ENCODE results near the gene FARS2.
A peak's percentile ranks its signal among the peaks of the same experiment; 100 is the strongest.

FARS2 gene

DNA sequence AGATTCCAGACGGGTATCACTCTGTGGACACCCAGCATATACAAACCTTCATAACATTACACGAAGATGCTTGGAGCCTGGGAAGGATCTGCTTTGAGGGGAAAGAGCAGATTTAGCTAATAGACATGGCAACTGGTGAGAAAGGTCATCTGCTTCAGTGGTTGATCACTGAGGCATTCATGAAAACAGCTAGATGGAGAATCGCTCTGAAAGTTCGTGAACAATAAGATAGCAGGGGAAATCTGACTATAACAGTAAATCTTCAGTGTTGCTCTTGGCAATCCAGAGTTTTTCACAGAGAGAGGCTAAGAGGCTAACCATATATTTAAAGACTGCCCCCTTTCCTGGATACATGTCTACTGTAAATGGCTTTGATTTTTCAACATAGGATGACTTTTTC lies 245.3 kb downstream of the FARS2 start:
- 0 out of 2 replicates have a peak, but pooled peaks cover 2% of the 10 kb centered on the region for H3K4me1 ChIP-seq (ENCODE audit: control insufficient read depth, insufficient read depth, low read length)
- no peak overlapping the region for H3K4me3 ChIP-seq (ENCODE audit: low read depth, low read length)
- H3K36me3 ChIP-seq (ENCODE audit: control insufficient read depth in 2 of 2, insufficient read depth in 1 of 2, low read length in 2 of 2): no peaks in the 10 kb centered on the region
- POLR2A ChIA-PET: no interaction called here
- CTCF ChIA-PET: interaction anchor here (0.7 to 0.9 kb wide), 2 partner anchors 8 to 23 kb away, joined by 3 to 4 read pairs; no protein-coding TSS in a partner anchor
- no peak for TF ChIP-seq ZNF555 (tag by site-specific recombination; conservative IDR thresholded peaks at IDR 0.05)
- TF ChIP-seq ZNF221 (tag by site-specific recombination; IDR thresholded peaks at IDR 0.05; ENCODE audit: borderline replicate concordance): no peak
- H3K27ac ChIP-seq (ENCODE audit: extremely low read depth, low read depth, low read length): no peak overlapping the region
- H3K9me3 ChIP-seq (ENCODE audit: control insufficient read depth, insufficient read depth, low read depth, low read length): no peaks in the 10 kb centered on the region

DNA sequence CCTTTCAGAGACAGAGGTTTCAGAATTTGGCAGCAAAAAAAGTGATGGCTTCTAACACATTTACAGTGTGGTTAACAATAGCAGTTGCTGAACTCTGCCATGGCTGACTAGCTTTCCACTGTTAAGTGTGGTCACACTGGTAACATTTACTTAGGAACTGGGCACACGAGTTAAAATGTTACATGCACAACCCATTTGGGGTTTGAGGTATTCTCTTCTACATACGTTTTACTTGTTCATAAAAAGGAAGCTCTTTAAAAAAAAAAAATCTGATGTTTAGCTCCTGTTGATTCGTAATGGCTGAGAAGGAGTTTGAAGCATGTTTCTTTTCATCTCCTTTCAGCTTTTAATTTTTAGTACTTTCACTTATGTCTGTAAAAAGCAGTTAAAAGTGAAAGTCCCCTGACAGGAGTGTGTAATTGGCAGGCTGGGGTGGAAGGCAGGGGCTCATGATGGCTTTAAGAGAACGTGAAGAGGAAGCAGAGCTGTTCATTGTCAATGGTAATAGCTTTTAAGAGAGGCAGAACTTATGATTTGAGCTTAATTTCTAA lies 245.9 kb downstream of the FARS2 start:
- CTCF ChIA-PET: interaction anchor here (0.9 kb wide), 1 partner anchor 23 kb away, joined by 3 read pairs; no protein-coding TSS in a partner anchor
- Histone ChIP-seq H3K36me3 (ENCODE audit: control insufficient read depth in 2 of 2, insufficient read depth in 1 of 2, low read length in 2 of 2) (no peaks in the 10 kb centered on the region), H3K4me3 (ENCODE audit: low read depth, low read length) (no peak overlapping the region), H3K4me1 (ENCODE audit: control insufficient read depth, insufficient read depth, low read length) (peaks cover 6% of the 10 kb centered on the region; the same call in 1 of the 2 replicates), H3K27ac (ENCODE audit: extremely low read depth, low read depth, low read length) (no peak overlapping the region), H3K9me3 (ENCODE audit: control insufficient read depth, insufficient read depth, low read depth, low read length) (no peaks in the 10 kb centered on the region)
- POLR2A ChIA-PET: no interaction called here
- TF ChIP-seq ZNF248 (tag by site-specific recombination; IDR thresholded peaks at IDR 0.05) (no peak), PRDM1 (tag by site-specific recombination; IDR thresholded peaks at IDR 0.05) (peak; percentile 49; the same call in 1 of the 2 replicates)

- no peaks in the 10 kb centered on the region for H3K36me3 ChIP-seq (ENCODE audit: control insufficient read depth in 2 of 2, insufficient read depth in 1 of 2, low read length in 2 of 2)
- ChIA-PET POLR2A (no interaction called here), CTCF (interaction anchor here (2.3 kb wide), 1 partner anchor 38 kb away, joined by 6 read pairs; no protein-coding TSS in a partner anchor)
- peaks cover 6% of the 10 kb centered on the region; the same call in 1 of the 2 replicates for H3K4me1 ChIP-seq (ENCODE audit: control insufficient read depth, insufficient read depth, low read length)
- H3K27ac ChIP-seq (ENCODE audit: extremely low read depth, low read depth, low read length): no peak overlapping the region
- H3K4me3 ChIP-seq (ENCODE audit: low read depth, low read length): no peak overlapping the region
- no peaks in the 10 kb centered on the region for H3K9me3 ChIP-seq (ENCODE audit: control insufficient read depth, insufficient read depth, low read depth, low read length)
- TF ChIP-seq ZNF610 (tag by site-specific recombination; IDR thresholded peaks at IDR 0.05; ENCODE audit: borderline replicate concordance): no peak
- TF ChIP-seq, protein P1, sequence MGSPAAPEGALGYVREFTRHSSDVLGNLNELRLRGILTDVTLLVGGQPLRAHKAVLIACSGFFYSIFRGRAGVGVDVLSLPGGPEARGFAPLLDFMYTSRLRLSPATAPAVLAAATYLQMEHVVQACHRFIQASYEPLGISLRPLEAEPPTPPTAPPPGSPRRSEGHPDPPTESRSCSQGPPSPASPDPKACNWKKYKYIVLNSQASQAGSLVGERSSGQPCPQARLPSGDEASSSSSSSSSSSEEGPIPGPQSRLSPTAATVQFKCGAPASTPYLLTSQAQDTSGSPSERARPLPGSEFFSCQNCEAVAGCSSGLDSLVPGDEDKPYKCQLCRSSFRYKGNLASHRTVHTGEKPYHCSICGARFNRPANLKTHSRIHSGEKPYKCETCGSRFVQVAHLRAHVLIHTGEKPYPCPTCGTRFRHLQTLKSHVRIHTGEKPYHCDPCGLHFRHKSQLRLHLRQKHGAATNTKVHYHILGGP (tag by site-specific recombination; IDR thresholded peaks at IDR 0.05): no peak
- TF ChIP-seq ZBTB6 (tag by site-specific recombination; IDR thresholded peaks at IDR 0.05): no peak
- TF ChIP-seq ZNF555 (tag by site-specific recombination; conservative IDR thresholded peaks at IDR 0.05): no peak
- no peak for TF ChIP-seq ZNF341 (tag by site-specific recombination; IDR thresholded peaks at IDR 0.05; ENCODE audit: low read depth)
- TF ChIP-seq ZBTB17 (tag by site-specific recombination; IDR thresholded peaks at IDR 0.05): no peak
Measured at GRCh38 chr6:5509106-5509505, 247.8 kb downstream of the FARS2 start.

GRCh38 chr6:5510331-5511133 lies 249.2 kb downstream of the FARS2 start:
- Histone ChIP-seq H3K36me3 (ENCODE audit: control insufficient read depth in 2 of 2, insufficient read depth in 1 of 2, low read length in 2 of 2) (no peaks in the 10 kb centered on the region), H3K27ac (ENCODE audit: extremely low read depth, low read depth, low read length) (no peak overlapping the region), H3K4me3 (ENCODE audit: low read depth, low read length) (no peak overlapping the region), H3K9me3 (ENCODE audit: control insufficient read depth, insufficient read depth, low read depth, low read length) (no peaks in the 10 kb centered on the region), H3K4me1 (ENCODE audit: control insufficient read depth, insufficient read depth, low read length) (peaks cover 6% of the 10 kb centered on the region; the same call in 1 of the 2 replicates)
- CTCF ChIA-PET: interaction anchor here (1.0 to 2.3 kb wide), 2 partner anchors 12 to 39 kb away, joined by 3 to 6 read pairs; no protein-coding TSS in a partner anchor
- POLR2A ChIA-PET: no interaction called here
- TF ChIP-seq ZNF341 (tag by site-specific recombination; IDR thresholded peaks at IDR 0.05; ENCODE audit: low read depth) (no peak), ZNF10 (tag by site-specific recombination; IDR thresholded peaks at IDR 0.05) (no peak), ZNF529 (tag by site-specific recombination; IDR thresholded peaks at IDR 0.05; ENCODE audit: insufficient replicate concordance) (no peak), RBAK (tag by site-specific recombination; IDR thresholded peaks at IDR 0.05) (no peak), ZNF24 (tag by site-specific recombination; IDR thresholded peaks at IDR 0.05) (no peak), ZNF76 (tag by site-specific recombination; IDR thresholded peaks at IDR 0.05; ENCODE audit: borderline replicate concordance, low read depth) (no peak), WT1 (tag by site-specific recombination; IDR thresholded peaks at IDR 0.05) (no peak), OSR2 (tag by site-specific recombination; IDR thresholded peaks at IDR 0.05) (no peak)
- TF ChIP-seq, protein P2, sequence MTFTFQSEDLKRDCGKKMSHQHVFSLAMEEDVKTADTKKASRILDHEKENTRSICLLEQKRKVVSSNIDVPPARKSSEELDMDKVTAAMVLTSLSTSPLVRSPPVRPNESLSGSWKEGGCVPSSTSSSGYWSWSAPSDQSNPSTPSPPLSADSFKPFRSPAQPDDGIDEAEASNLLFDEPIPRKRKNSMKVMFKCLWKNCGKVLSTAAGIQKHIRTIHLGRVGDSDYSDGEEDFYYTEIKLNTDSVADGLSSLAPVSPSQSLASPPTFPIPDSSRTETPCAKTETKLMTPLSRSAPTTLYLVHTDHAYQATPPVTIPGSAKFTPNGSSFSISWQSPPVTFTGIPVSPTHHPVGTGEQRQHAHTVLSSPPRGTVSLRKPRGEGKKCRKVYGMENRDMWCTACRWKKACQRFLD (tag by site-specific recombination; IDR thresholded peaks at IDR 0.05): no peak
- TF ChIP-seq, protein P3, sequence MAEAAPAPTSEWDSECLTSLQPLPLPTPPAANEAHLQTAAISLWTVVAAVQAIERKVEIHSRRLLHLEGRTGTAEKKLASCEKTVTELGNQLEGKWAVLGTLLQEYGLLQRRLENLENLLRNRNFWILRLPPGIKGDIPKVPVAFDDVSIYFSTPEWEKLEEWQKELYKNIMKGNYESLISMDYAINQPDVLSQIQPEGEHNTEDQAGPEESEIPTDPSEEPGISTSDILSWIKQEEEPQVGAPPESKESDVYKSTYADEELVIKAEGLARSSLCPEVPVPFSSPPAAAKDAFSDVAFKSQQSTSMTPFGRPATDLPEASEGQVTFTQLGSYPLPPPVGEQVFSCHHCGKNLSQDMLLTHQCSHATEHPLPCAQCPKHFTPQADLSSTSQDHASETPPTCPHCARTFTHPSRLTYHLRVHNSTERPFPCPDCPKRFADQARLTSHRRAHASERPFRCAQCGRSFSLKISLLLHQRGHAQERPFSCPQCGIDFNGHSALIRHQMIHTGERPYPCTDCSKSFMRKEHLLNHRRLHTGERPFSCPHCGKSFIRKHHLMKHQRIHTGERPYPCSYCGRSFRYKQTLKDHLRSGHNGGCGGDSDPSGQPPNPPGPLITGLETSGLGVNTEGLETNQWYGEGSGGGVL (tag by site-specific recombination; IDR thresholded peaks at IDR 0.05): no peak
- TF ChIP-seq, protein P4, sequence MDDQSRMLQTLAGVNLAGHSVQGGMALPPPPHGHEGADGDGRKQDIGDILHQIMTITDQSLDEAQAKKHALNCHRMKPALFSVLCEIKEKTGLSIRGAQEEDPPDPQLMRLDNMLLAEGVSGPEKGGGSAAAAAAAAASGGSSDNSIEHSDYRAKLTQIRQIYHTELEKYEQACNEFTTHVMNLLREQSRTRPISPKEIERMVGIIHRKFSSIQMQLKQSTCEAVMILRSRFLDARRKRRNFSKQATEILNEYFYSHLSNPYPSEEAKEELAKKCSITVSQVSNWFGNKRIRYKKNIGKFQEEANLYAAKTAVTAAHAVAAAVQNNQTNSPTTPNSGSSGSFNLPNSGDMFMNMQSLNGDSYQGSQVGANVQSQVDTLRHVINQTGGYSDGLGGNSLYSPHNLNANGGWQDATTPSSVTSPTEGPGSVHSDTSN (CRISPR knock-in tag; IDR thresholded peaks at IDR 0.05): no peak
